ENCODE results near the gene DMBT1.
"Not testable (repeated sequence)": the region's sequence is repeated elsewhere in the genome, so short reads cannot be mapped to it uniquely, and the experiment has no call there.

DMBT1 gene

DNA sequence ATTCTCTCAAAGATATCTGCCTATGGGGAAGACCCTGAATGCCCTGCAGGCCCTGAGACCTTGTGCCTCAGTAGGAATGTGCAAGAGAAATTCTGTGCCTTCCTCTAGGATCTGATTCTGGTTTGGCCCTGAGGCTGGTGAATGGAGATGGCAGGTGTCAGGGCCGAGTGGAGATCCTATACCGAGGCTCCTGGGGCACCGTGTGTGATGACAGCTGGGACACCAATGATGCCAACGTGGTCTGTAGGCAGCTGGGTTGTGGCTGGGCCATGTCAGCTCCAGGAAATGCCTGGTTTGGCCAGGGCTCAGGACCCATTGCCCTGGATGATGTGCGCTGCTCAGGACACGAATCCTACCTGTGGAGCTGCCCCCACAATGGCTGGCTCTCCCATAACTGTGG is 15.7 kb downstream of the DMBT1 start:
- TF ChIP-seq, protein P1, sequence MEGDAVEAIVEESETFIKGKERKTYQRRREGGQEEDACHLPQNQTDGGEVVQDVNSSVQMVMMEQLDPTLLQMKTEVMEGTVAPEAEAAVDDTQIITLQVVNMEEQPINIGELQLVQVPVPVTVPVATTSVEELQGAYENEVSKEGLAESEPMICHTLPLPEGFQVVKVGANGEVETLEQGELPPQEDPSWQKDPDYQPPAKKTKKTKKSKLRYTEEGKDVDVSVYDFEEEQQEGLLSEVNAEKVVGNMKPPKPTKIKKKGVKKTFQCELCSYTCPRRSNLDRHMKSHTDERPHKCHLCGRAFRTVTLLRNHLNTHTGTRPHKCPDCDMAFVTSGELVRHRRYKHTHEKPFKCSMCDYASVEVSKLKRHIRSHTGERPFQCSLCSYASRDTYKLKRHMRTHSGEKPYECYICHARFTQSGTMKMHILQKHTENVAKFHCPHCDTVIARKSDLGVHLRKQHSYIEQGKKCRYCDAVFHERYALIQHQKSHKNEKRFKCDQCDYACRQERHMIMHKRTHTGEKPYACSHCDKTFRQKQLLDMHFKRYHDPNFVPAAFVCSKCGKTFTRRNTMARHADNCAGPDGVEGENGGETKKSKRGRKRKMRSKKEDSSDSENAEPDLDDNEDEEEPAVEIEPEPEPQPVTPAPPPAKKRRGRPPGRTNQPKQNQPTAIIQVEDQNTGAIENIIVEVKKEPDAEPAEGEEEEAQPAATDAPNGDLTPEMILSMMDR (IDR thresholded peaks at IDR 0.05; ENCODE audit: extremely low read depth, missing control alignments), result no peak
- no peak for DNase-seq (ENCODE audit: low spot score)

DNA sequence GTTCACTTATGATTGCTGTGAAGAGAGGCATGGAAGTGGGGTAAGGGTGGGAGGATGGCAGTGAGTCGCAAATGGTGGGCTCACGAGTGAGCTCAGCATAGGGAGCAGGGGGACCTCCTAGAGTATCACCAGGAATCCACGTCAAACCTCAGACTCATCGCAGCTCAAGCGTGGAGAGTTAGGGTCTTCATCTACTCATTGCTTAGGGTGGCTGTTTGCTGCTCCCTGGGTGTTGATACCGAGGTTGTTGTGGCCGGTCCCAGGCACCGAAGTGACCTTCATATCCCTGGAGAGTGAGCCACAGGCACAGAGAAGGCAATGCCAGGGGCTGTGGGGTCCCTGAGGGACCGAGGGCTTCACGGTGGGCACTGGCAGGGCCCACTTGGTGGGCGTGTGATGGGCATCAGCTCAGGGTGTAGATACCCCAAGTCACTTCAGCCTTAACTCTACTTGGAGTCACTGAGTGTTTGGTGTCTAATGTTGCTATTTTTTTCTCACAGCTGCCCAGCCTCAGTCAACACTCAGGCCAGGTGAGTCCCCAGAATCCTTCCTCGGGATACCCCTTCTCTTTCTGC is 16.8 kb downstream of the DMBT1 start:
- no peak for DNase-seq (ENCODE audit: low spot score)
- TF ChIP-seq, protein P1 (IDR thresholded peaks at IDR 0.05; ENCODE audit: extremely low read depth, missing control alignments), result no peak

DNA sequence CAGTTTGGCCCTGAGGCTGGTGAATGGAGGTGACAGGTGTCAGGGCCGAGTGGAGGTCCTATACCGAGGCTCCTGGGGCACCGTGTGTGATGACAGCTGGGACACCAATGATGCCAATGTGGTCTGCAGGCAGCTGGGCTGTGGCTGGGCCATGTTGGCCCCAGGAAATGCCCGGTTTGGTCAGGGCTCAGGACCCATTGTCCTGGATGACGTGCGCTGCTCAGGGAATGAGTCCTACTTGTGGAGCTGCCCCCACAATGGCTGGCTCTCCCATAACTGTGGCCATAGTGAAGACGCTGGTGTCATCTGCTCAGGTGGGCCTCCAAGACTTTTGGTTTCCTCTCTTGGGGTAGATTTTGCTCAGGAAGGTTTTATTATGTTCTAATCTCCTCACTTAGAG is 25.5 kb downstream of the DMBT1 start:
- DNase-seq (ENCODE audit: low spot score), result not testable (repeated sequence)

DNA sequence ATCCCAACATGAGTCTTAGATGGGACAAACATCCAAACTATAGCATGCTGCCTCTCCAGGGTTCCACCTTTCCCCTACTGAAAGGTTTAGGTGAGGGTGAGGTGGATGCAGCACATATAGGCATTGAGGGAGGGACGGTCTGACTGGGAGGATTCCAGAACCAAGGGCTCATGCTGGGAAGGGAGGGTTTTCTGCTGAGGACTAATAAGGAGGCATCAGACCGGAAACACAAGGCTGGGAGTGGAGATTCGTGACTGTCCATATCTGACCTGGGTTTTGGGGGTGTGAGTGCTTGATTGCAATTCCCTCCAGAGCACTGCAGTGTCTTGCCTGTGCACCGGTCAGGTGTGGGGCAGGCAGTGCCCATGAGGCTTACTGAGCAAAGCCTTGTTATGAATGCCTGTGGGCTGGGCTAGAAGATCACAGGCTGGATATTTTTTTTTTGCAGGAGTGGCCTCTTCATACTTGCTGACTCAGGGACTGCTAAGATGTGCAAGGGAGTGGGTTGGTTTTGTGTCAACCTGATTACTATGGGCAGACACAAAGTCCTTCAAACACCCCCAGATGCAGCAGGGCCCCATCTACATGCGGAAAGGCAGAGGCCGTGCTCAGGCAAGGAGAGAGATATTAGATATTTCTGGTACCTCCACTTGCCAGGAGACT is 26.7 kb downstream of the DMBT1 start:
- TF ChIP-seq, protein P1 (IDR thresholded peaks at IDR 0.05; ENCODE audit: extremely low read depth, missing control alignments), result no peak
- DNase-seq (ENCODE audit: low spot score), result no peak

DNA sequence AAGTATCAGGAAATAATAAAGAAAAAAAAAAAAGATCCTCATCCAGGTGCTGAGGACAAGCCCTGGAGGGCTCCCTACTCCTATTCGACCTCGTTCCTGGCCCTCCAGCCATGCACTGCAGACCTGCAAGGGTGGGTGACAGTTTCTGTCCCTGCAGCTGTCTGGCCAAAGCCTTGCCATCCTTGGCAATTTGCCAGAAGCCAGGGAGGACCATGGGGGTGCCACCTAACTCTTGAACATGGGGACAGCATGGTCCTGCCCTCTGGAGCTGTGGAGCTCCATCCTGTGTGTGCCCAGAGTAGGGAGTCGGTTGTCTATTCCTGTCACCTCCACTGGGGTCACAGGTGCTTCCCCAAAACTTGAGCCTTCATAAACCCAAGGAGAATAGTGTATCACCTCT is 27.8 kb downstream of the DMBT1 start:
- TF ChIP-seq, protein P1 (IDR thresholded peaks at IDR 0.05; ENCODE audit: extremely low read depth, missing control alignments), result no peak
- DNase-seq (ENCODE audit: low spot score), result no peak

DNA sequence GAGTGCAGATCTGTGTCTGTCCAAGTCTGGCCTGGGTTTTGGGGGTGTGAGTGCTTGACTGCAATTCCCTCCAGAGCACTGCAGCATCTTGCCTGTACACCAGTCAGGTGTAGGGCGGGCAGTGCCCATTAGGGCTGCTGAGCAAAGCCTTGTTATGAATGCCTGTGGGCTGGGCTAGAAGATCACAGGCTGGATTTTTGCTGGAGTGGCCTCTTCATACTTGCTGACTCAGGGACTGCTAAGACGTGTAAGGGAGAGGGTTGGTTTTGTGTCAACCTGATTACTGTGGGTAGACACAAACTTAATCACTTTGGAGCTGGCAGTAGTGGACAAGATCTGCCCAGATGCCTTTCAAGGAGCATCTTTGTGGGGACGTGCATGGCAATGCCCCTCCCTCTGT is 29.6 kb downstream of the DMBT1 start:
- DNase-seq (ENCODE audit: low spot score), result no peak
- TF ChIP-seq, protein P1 (IDR thresholded peaks at IDR 0.05; ENCODE audit: extremely low read depth, missing control alignments), result no peak

DNA sequence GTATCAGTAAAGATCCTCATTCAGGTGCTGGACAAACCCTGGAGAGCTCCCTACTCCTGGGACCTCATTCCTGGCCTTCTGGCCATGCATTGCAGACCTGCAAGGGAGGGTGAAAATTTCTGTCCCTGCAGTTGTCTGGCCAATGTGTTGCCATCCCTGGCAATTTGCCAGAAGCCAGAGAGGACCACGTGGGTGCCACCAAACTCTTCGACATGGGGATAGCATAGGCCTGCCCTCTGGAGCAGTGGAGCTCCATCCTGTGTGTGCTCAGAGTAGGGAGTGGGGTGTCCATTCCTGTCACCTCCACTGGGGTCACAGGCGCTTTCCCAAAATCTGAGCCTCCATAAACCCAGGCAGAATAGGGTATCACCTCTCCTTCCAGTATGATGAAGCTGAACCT is 31.2 kb downstream of the DMBT1 start:
- DNase-seq (ENCODE audit: low spot score), result no peak
- TF ChIP-seq, protein P1 (IDR thresholded peaks at IDR 0.05; ENCODE audit: extremely low read depth, missing control alignments), result no peak

DNA sequence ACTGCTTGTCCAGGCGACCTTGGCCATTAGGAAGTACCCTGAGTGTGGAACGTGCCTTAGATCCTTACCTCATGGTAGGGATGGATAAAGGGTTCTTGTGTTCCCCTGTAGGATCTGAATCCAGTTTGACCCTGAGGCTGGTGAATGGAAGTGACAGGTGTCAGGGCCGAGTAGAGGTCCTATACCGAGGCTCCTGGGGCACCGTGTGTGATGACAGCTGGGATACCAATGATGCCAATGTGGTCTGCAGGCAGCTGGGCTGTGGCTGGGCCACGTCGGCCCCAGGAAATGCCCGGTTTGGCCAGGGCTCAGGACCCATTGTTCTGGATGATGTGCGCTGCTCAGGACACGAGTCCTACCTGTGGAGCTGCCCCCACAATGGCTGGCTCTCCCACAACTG is 31.6 kb downstream of the DMBT1 start:
- TF ChIP-seq, protein P1 (IDR thresholded peaks at IDR 0.05; ENCODE audit: extremely low read depth, missing control alignments), result no peak
- DNase-seq (ENCODE audit: low spot score), result no peak

Measured in GM20000 (cell line).